ENCODE data around the gene APLN. TPM values are rescaled to one million over a fixed set of nuclear protein-coding genes. Genes with fewer than 3 reads are reported as not detected.

APLN gene
- total RNA-seq, 1 experiment from 2014 or later = 0.81 TPM

- Histone ChIP-seq H3K27me3 (no peaks in the 10 kb centered on the region), H3K36me3 (no peaks in the 10 kb centered on the region), H3K27ac (no peak overlapping the region), H3K4me1 (peaks cover 4% of the 10 kb centered on the region), H3K9me3 (replicated peaks) (no peaks in the 10 kb centered on the region), H3K4me3 (no peak overlapping the region)
- DNase-seq = peak; percentile 38 to 77
Observed at GRCh38 chrX:129637217-129638109, 17.3 kb downstream of the APLN start.

DNA sequence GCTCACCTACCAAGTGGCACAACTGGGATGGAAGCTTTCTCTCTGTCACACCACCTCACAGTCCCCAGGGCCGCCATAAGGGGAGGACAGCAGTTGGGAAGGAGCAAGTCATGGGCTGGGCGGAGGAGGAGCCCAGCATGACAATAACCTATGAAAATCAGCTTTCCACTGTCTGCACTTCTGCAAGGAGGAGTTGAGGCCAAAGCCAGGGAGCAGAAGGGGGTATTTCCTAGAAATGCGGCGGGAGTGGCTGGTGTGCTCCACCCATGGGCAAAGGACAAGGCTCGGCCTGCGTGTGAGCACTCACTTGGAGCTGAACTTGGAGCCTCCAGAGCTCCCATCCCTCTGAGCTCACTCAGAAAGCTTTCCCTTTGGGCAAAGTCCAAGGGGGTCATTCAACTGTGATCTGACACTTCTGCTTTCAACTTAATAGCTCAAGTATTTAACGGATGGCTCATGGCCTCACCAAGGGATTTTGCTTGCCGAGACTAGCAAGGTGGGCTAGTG lies 18.5 kb downstream of the APLN start:
- no peaks in the 10 kb centered on the region for H3K36me3 ChIP-seq
- no peaks in the 10 kb centered on the region for H3K4me1 ChIP-seq
- no peak overlapping the region for H3K27ac ChIP-seq
- no peak for DNase-seq
- H3K27me3 ChIP-seq = no peaks in the 10 kb centered on the region
- no peaks in the 10 kb centered on the region for H3K9me3 ChIP-seq (replicated peaks)
- no peak overlapping the region for H3K4me3 ChIP-seq

- H3K36me3 ChIP-seq = no peaks in the 10 kb centered on the region
- no peak for DNase-seq
- H3K9me3 ChIP-seq (replicated peaks) = no peaks in the 10 kb centered on the region
- no peak overlapping the region for H3K4me3 ChIP-seq
- H3K27ac ChIP-seq = no peak overlapping the region
- no peaks in the 10 kb centered on the region for H3K27me3 ChIP-seq
- no peaks in the 10 kb centered on the region for H3K4me1 ChIP-seq
Observed at GRCh38 chrX:129634541-129634940, 20.2 kb downstream of the APLN start.

GRCh38 chrX:129632443-129632842 lies 22.3 kb downstream of the APLN start:
- no peaks in the 10 kb centered on the region for H3K4me1 ChIP-seq
- no peak for DNase-seq
- H3K9me3 ChIP-seq (replicated peaks) = no peaks in the 10 kb centered on the region
- no peaks in the 10 kb centered on the region for H3K27me3 ChIP-seq
- H3K4me3 ChIP-seq = no peak overlapping the region
- H3K27ac ChIP-seq = no peak overlapping the region
- no peaks in the 10 kb centered on the region for H3K36me3 ChIP-seq

GRCh38 chrX:129631849-129632248 lies 22.9 kb downstream of the APLN start:
- Histone ChIP-seq H3K4me3 (no peak overlapping the region), H3K9me3 (replicated peaks) (no peaks in the 10 kb centered on the region), H3K36me3 (no peaks in the 10 kb centered on the region), H3K4me1 (no peaks in the 10 kb centered on the region), H3K27me3 (no peaks in the 10 kb centered on the region), H3K27ac (no peak overlapping the region)
- no peak for DNase-seq

GRCh38 chrX:129629837-129630236 lies 24.9 kb downstream of the APLN start:
- H3K27ac ChIP-seq = no peak overlapping the region

GRCh38 chrX:129626026-129626425 lies 28.7 kb downstream of the APLN start:
- H3K4me1 ChIP-seq = peaks cover 5% of the 10 kb centered on the region; the same call in 1 of the 2 replicates
- H3K27ac ChIP-seq = no peak overlapping the region
- H3K4me3 ChIP-seq = no peak overlapping the region
- no peaks in the 10 kb centered on the region for H3K27me3 ChIP-seq
- DNase-seq = no peak
- no peaks in the 10 kb centered on the region for H3K36me3 ChIP-seq
- no peaks in the 10 kb centered on the region for H3K9me3 ChIP-seq (replicated peaks)

More at GRCh38 chrX:129629837-129630236, 24.9 kb downstream of the APLN start:
- H3K27me3 ChIP-seq = no peaks in the 10 kb centered on the region
- no peaks in the 10 kb centered on the region for H3K36me3 ChIP-seq
- H3K4me3 ChIP-seq = no peak overlapping the region
- H3K4me1 ChIP-seq = peaks cover 5% of the 10 kb centered on the region; the same call in 1 of the 2 replicates
- H3K9me3 ChIP-seq (replicated peaks) = no peaks in the 10 kb centered on the region
- no peak for DNase-seq

- Histone ChIP-seq H3K27me3 (no peaks in the 10 kb centered on the region), H3K9me3 (replicated peaks) (no peaks in the 10 kb centered on the region), H3K27ac (no peak overlapping the region), H3K4me3 (no peak overlapping the region), H3K36me3 (no peaks in the 10 kb centered on the region), H3K4me1 (peaks cover 5% of the 10 kb centered on the region; the same call in 1 of the 2 replicates)
- peak; percentile 29 to 41 for DNase-seq
Observed at GRCh38 chrX:129622757-129623301, 31.9 kb downstream of the APLN start.

GRCh38 chrX:129618997-129619396 lies 35.8 kb downstream of the APLN start:
- Histone ChIP-seq H3K27ac (no peak overlapping the region), H3K9me3 (replicated peaks) (no peaks in the 10 kb centered on the region), H3K36me3 (no peaks in the 10 kb centered on the region), H3K27me3 (no peaks in the 10 kb centered on the region), H3K4me1 (no peaks in the 10 kb centered on the region; the same call in 1 of the 2 replicates), H3K4me3 (no peak overlapping the region)
- DNase-seq = no peak

DNA sequence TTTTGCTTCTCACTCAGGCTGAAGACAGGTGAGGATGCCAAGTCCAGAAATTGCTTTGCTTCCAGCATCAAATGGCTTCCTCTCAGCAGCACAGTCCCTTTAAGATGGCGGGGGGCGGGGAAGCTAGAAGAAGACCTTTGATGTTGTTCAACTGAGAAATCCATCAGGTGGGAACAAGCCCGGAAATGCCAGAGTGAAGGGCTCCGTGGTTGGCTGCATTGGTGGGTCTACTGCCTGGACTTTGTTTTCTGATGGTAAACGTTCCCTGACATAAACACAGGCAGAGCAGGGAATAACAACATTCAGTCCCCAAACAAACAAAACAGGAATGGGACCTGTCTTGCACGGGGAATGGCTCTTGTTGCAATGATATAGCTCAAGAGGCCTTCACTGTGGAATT lies 37.3 kb downstream of the APLN start:
- Histone ChIP-seq H3K4me3 (no peak overlapping the region), H3K4me1 (no peaks in the 10 kb centered on the region), H3K9me3 (replicated peaks) (no peaks in the 10 kb centered on the region), H3K27ac (no peak overlapping the region), H3K27me3 (no peaks in the 10 kb centered on the region), H3K36me3 (no peaks in the 10 kb centered on the region)
- no peak for DNase-seq

DNA sequence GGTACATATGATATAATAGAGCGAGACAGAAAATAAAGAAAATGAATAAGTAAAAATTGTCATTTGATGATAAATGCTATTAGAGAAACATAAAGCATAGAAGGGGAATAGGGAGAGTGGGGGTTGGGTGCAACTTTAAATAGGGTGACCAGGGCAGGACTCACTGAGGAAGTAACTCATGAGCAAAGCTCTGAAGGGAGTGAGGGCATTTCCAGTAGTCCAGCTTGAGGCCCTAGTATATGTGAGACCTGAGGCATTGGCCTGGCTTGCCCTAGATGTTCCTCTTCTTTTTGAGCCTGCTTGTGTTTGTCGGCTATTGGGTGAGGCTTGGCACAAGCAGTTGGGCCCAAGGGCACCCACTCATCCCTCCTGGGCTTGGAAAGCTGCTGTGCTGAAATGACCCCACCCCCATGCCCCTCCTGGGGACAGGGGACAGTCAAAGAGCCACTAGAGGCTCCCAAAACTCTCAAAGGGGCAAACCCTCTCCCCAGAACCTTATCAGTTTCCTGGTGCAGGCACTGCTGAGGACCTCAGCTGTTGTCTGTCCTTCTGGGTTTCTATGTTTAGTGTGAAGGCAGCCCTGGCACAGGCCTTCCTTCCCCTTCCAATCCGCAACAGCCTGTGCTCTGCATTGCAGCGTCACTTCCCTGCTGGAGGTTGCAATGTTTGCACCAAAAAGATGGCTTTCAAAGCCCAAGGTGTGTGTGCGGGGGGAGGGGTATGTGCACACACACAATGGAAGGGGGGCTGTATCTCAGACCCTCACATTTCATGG lies 40.1 kb downstream of the APLN start:
- Histone ChIP-seq H3K27ac (no peak overlapping the region), H3K9me3 (replicated peaks) (no peaks in the 10 kb centered on the region), H3K27me3 (no peaks in the 10 kb centered on the region), H3K36me3 (no peaks in the 10 kb centered on the region), H3K4me1 (no peaks in the 10 kb centered on the region), H3K4me3 (no peak overlapping the region)
- no peak for DNase-seq

DNA sequence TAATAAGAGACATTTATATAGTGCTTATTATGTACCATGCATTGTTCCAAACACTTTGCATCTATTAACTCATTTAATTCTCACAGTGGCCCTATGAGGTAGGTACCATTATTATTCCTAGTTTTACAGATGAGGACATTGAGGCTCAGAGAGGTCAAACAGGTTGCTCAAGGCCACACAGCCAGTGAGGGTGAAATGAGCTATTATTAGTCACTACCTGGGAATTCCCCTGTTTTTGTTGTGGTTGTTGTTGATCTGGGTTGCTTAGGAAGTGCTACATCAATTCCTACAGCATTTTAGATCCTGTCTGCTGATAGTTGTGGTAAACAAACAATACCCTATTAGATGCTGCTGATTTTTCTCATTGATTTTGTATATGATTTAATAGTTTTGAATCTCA lies 41.2 kb downstream of the APLN start:
- no peak overlapping the region for H3K4me3 ChIP-seq
- no peaks in the 10 kb centered on the region for H3K36me3 ChIP-seq
- no peak for DNase-seq
- no peaks in the 10 kb centered on the region for H3K9me3 ChIP-seq (replicated peaks)
- no peaks in the 10 kb centered on the region for H3K27me3 ChIP-seq
- H3K27ac ChIP-seq = no peak overlapping the region
- H3K4me1 ChIP-seq = no peaks in the 10 kb centered on the region

GRCh38 chrX:129612396-129612795 lies 42.4 kb downstream of the APLN start:
- H3K27ac ChIP-seq = no peak overlapping the region
- no peaks in the 10 kb centered on the region for H3K36me3 ChIP-seq
- H3K4me1 ChIP-seq = no peaks in the 10 kb centered on the region
- H3K9me3 ChIP-seq (replicated peaks) = no peaks in the 10 kb centered on the region
- no peak for DNase-seq
- no peak overlapping the region for H3K4me3 ChIP-seq
- no peaks in the 10 kb centered on the region for H3K27me3 ChIP-seq

DNA sequence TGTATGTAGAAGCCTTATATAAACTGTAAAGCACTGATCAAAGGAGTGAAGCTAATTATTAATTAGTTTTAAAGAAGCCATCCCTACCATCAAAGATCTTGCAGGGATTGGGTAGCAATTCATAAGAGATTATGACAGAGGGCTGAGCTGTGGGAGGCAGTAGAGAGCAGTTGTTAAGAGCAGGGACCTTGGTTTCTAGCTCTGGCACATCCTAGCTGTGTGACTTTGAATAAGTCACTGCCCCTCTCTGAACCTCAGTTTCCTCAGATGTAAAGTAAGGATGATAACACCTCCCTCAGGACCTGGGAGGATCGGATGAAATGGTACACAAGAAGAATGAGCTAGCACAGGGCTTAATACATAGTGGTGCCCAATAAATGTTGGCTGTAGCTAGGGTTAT lies 45.4 kb downstream of the APLN start:
- DNase-seq = no peak
- H3K9me3 ChIP-seq (replicated peaks) = no peaks in the 10 kb centered on the region
- no peaks in the 10 kb centered on the region for H3K27me3 ChIP-seq
- no peaks in the 10 kb centered on the region for H3K4me1 ChIP-seq
- no peak overlapping the region for H3K27ac ChIP-seq
- H3K4me3 ChIP-seq = no peak overlapping the region
- no peaks in the 10 kb centered on the region for H3K36me3 ChIP-seq

DNA sequence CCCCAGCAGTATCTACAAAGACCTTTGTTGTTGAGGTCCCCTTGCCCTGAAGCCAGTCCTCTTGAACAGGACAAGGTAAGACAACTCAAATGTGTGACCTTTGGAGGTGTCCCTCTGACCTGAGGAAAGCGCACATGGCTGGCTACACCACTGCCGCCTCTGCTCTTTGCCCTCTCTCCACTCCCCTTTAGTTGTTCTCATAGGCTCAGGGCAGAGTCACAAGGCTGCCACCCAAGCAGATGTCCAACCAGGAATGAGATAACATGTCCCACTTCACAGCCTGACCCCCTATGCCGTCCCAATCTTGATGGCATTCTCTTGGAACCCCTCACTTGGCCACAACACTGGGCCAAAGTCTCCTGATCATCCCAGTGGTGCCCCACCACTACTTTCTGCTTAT lies 46.3 kb downstream of the APLN start:
- Histone ChIP-seq H3K4me1 (no peaks in the 10 kb centered on the region), H3K27ac (no peak overlapping the region), H3K9me3 (replicated peaks) (no peaks in the 10 kb centered on the region), H3K27me3 (no peaks in the 10 kb centered on the region), H3K36me3 (no peaks in the 10 kb centered on the region), H3K4me3 (no peak overlapping the region)
- no peak for DNase-seq
